GM12872 (cell line): ENCODE results near the gene SLC35B4.

Experiments
- TF ChIP-seq, protein P1 (sequence below): IDR thresholded peaks from 3 replicates; pipeline ENCODE4 v1.5.1; 2011; ENCODE audit warnings: low read depth, mild to moderate bottlenecking, low read length, moderate library complexity; ENCODE audit not compliant: insufficient read depth

Gene SLC35B4

DNA sequence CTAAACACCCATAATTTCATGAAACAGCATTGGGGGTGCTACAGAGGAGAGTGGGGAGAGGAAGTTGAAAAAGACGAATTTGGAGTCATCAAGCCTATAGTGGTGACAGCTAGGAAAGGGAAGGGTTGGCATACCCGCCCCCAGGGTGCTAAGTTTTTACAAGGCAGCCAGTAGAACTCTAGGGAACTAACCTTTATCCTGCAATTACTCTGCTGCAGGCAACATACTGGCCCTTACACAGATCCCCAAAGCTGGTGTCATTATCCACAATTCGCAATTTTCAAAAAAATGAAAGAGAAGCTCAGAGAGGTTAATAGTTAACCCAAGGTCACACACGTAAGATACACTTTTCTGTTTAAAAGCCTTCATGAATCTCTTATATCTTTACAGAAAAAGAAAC lies 14.2 kb upstream of the SLC35B4 start:
- TF ChIP-seq, protein P1, sequence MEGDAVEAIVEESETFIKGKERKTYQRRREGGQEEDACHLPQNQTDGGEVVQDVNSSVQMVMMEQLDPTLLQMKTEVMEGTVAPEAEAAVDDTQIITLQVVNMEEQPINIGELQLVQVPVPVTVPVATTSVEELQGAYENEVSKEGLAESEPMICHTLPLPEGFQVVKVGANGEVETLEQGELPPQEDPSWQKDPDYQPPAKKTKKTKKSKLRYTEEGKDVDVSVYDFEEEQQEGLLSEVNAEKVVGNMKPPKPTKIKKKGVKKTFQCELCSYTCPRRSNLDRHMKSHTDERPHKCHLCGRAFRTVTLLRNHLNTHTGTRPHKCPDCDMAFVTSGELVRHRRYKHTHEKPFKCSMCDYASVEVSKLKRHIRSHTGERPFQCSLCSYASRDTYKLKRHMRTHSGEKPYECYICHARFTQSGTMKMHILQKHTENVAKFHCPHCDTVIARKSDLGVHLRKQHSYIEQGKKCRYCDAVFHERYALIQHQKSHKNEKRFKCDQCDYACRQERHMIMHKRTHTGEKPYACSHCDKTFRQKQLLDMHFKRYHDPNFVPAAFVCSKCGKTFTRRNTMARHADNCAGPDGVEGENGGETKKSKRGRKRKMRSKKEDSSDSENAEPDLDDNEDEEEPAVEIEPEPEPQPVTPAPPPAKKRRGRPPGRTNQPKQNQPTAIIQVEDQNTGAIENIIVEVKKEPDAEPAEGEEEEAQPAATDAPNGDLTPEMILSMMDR, result no peak

- TF ChIP-seq, protein P1, result no peak
These were observed 13.1 kb upstream of the SLC35B4 start for GRCh38 chr7:134329614-134330346.

- TF ChIP-seq, protein P1, result no peak
These were observed 12.2 kb upstream of the SLC35B4 start for GRCh38 chr7:134328900-134329299.

- TF ChIP-seq, protein P1, result peak; percentile 79
These were observed 11.2 kb upstream of the SLC35B4 start for GRCh38 chr7:134327896-134328295.

DNA sequence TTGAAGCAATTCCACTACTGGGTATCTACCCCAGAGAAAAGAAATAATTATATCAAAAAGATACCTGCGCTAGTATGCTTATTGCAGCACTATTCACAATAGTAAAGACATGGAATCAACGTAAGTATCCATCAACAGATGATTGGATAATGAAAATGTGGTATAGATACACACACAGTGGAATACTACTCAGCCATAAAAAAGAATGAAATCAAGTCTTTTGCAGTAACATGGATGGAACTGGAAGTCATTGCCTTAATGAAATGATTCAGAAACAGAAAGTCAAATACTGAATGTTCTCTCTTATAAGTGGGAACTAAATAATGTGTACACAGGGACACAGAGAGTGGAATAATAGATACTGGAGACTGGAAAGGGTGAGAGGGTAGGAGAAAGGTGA lies 7.4 kb upstream of the SLC35B4 start:
- TF ChIP-seq, protein P1, result no peak

DNA sequence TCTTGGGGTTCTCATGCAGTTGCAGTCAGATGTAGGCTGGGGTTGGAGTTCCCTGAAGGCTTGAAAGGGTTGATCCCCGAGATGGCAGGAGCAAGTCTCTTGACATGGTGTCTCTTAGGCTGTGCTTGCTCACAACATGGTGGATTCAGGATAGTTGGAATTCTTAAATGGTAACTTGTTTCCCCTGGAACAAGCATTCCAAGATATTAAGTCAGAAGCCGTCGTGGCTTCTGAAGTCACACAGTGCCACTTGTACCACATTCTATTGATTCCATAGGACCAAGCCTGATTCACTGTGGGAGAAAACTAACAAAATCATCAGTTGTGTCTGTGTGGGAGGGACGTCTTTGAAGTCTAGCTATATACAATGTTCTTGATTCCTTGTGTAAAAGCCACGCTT lies 3.5 kb upstream of the SLC35B4 start:
- TF ChIP-seq, protein P1, result no peak

GRCh38 chr7:134318443-134318842 lies 1.7 kb upstream of the SLC35B4 start:
- TF ChIP-seq, protein P1, result no peak

DNA sequence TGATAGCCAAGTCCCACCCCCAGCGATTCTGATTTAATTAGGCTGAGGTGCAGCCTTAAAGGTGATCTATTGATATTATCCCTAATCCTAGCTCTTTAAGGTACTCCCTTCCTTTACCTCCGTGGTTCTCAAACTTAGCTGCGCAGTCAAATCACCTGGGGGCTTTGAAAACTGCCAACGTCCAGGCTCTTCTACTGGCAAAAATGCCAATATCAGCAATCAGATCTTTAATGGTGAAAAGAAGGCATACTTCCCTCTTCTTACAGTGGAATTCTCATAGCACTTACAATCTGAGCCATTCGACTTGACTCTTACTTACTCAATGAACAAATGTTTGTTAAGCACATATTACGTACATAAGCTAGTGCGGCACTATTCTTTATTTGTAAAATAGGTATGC lies 704 bp upstream of the SLC35B4 start:
- TF ChIP-seq, protein P1, result no peak
